DMS153 treated with DMSO at 0.1 percent for 48 hours (cell line): ENCODE measurements around the gene ITIH2.
"Not testable (repeated sequence)": the region's sequence is repeated elsewhere in the genome, so short reads cannot be mapped to it uniquely, and the experiment has no call there.

Experiments
- DNase-seq: peaks from one replicate; lab custom pipeline; 2025; ENCODE audit not compliant: unreplicated experiment; lab: John Stamatoyannopoulos, UW

The ITIH2 gene

GRCh38 chr10:7703140-7703539 lies at the start of gene ITIH2:
TSS of gene ITIH2 (plus strand) at chr10:7703316. CDS start at chr10:7703435, 119 bp downstream.
- no peak for DNase-seq

GRCh38 chr10:7657079-7657478 lies 46.0 kb upstream of the ITIH2 start:
- not testable (repeated sequence) for DNase-seq

- no peak for DNase-seq
These were observed 45.6 kb upstream of the ITIH2 start for GRCh38 chr10:7657552-7657951.

GRCh38 chr10:7659560-7659959 lies 43.6 kb upstream of the ITIH2 start:
- no peak for DNase-seq

- DNase-seq, result no peak
These were observed 40.6 kb upstream of the ITIH2 start for GRCh38 chr10:7662522-7662921.

GRCh38 chr10:7664707-7665106 lies 38.4 kb upstream of the ITIH2 start:
- no peak for DNase-seq

- no peak for DNase-seq
These were observed 37.3 kb upstream of the ITIH2 start for GRCh38 chr10:7665767-7666166.

- DNase-seq, result no peak
These were observed 36.7 kb upstream of the ITIH2 start, which contains the start of gene ITIH5 for GRCh38 chr10:7666253-7667023. TSS of gene ITIH5 (minus strand) at chr10:7666966. CDS start at chr10:7666892, 74 bp downstream.

- DNase-seq, result no peak
These were observed 35.6 kb upstream of the ITIH2 start for GRCh38 chr10:7667262-7668141.

GRCh38 chr10:7670157-7670556 lies 33.0 kb upstream of the ITIH2 start:
- DNase-seq, result no peak

GRCh38 chr10:7672341-7673134 lies 30.6 kb upstream of the ITIH2 start:
- no peak for DNase-seq

GRCh38 chr10:7679256-7679655 lies 23.9 kb upstream of the ITIH2 start:
- no peak for DNase-seq

GRCh38 chr10:7680078-7680477 lies 23.0 kb upstream of the ITIH2 start:
- DNase-seq, result not testable (repeated sequence)

GRCh38 chr10:7686351-7687171 lies 16.6 kb upstream of the ITIH2 start:
- peak; percentile 27 for DNase-seq

GRCh38 chr10:7687228-7687907 lies 15.7 kb upstream of the ITIH2 start:
- DNase-seq, result peak; percentile 25

- no peak for DNase-seq
These were observed 13.5 kb upstream of the ITIH2 start for GRCh38 chr10:7689591-7689990.

GRCh38 chr10:7690885-7691597 lies 12.1 kb upstream of the ITIH2 start:
- DNase-seq, result not testable (repeated sequence)

- not testable (repeated sequence) for DNase-seq
These were observed 10.7 kb upstream of the ITIH2 start for GRCh38 chr10:7692368-7692767.

- not testable (repeated sequence) for DNase-seq
These were observed 9.9 kb upstream of the ITIH2 start for GRCh38 chr10:7693194-7693593.
